ENCODE results near the gene LRRC74B. TPM values are rescaled to one million over a fixed set of nuclear protein-coding genes. Genes with fewer than 3 reads are reported as not detected.
"Not testable (repeated sequence)": the region's sequence is repeated elsewhere in the genome, so short reads cannot be mapped to it uniquely, and the experiment has no call there.

The LRRC74B gene
- total and polyA plus RNA-seq, 2 experiments from 2014 or later: 0.12 TPM; not detected in 1

DNA sequence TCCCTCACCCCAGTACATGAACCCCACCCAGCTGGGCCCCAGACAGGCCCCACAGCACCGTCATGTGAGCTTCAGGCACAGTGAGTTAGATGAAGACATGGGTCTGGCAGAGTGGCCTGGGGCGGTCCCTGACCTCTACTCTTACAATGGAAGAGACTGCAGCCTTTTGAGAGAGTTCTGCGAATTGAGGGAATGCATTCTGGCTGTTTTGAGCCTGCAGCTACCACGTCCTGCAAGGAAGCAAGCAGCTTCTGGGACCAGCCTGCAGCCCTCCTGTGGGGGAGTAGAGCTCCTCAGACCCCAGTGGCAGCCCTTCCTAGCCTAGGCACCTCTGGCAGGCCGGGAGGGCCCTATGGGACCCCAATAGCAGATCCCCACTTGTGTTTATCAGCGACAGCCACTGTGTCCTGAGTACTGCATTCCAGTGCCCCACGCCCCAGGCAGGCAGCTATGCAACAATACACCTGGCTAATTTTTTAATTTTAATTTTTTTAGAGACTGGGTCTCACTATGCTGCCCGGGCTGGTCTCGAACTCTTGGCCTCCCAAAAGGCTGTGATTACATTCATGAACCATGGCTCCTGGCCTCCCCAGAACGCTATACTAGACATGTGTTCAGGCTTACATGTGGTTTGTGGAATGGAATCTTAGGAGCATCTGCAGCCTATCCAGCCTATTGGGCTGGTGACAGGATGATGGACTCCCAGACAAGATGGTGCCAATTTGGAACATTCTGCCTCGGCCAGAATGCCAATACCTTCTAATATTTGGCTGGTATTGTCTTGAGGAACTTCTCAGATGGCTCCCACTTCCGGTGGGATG lies 12.7 kb upstream of the LRRC74B start:
- TF ChIP-seq, protein P1, sequence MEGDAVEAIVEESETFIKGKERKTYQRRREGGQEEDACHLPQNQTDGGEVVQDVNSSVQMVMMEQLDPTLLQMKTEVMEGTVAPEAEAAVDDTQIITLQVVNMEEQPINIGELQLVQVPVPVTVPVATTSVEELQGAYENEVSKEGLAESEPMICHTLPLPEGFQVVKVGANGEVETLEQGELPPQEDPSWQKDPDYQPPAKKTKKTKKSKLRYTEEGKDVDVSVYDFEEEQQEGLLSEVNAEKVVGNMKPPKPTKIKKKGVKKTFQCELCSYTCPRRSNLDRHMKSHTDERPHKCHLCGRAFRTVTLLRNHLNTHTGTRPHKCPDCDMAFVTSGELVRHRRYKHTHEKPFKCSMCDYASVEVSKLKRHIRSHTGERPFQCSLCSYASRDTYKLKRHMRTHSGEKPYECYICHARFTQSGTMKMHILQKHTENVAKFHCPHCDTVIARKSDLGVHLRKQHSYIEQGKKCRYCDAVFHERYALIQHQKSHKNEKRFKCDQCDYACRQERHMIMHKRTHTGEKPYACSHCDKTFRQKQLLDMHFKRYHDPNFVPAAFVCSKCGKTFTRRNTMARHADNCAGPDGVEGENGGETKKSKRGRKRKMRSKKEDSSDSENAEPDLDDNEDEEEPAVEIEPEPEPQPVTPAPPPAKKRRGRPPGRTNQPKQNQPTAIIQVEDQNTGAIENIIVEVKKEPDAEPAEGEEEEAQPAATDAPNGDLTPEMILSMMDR (IDR thresholded peaks at IDR 0.05; ENCODE audit: low read depth, low read length): no peak
- no peak overlapping the region for H3K4me3 ChIP-seq
- no peaks in the 10 kb centered on the region for H3K9me3 ChIP-seq (ENCODE audit: low read depth)
- H3K4me1 ChIP-seq (ENCODE audit: low read depth): peaks cover 8% of the 10 kb centered on the region
- DNase-seq (ENCODE audit: low read depth in 1 of 2, low spot score in 1 of 2): no peak
- H3K27ac ChIP-seq: no peak overlapping the region
- H3K36me3 ChIP-seq: no peaks in the 10 kb centered on the region
- H3K27me3 ChIP-seq: peaks cover 23% of the 10 kb centered on the region

DNA sequence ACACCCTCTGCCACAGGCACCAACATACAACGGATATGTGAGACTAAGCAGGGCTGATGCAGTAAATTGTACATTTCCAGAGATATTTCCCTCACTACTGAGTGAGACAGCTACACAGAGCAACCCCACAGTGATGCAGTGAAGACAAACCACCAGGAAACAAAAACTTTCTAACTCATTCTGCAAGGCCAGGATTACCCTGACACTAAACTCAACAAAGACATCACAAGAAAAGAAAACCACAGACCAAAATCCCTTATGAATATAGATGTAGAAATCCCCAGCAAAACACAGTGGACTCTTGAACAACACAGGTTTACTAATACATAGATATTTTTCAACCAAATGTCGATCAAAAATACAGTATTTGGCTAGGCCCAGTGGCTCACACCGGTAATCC lies 11.9 kb upstream of the LRRC74B start:
- Histone ChIP-seq H3K9me3 (ENCODE audit: low read depth) (no peaks in the 10 kb centered on the region), H3K4me1 (ENCODE audit: low read depth) (peaks cover 8% of the 10 kb centered on the region), H3K27ac (no peak overlapping the region), H3K27me3 (peaks cover 23% of the 10 kb centered on the region), H3K4me3 (no peak overlapping the region), H3K36me3 (no peaks in the 10 kb centered on the region)
- TF ChIP-seq, protein P1 (IDR thresholded peaks at IDR 0.05; ENCODE audit: low read depth, low read length): no peak
- DNase-seq (ENCODE audit: low read depth in 1 of 2, low spot score in 1 of 2): no peak

DNA sequence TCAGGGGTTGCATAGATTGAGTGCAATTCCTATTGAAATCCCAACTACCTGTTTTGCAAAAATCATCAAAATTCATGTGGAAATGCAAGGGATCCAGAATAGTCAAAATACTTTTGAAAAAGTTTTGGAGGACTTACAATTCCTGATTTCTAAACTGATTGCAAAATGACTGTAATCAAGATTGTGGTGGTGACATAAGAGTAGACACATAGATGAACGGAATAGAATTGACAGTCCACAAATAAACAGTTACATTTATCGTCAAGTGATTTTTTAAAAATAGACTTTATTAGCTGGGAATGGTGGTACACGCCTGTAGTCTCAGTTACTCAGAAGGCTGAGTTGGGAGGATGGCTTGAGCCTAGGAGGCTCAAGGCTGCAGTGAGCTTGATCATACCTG lies 10.8 kb upstream of the LRRC74B start:
- Histone ChIP-seq H3K9me3 (ENCODE audit: low read depth) (no peaks in the 10 kb centered on the region), H3K27me3 (peaks cover 23% of the 10 kb centered on the region)
- no peak for DNase-seq (ENCODE audit: low read depth in 1 of 2, low spot score in 1 of 2)

DNA sequence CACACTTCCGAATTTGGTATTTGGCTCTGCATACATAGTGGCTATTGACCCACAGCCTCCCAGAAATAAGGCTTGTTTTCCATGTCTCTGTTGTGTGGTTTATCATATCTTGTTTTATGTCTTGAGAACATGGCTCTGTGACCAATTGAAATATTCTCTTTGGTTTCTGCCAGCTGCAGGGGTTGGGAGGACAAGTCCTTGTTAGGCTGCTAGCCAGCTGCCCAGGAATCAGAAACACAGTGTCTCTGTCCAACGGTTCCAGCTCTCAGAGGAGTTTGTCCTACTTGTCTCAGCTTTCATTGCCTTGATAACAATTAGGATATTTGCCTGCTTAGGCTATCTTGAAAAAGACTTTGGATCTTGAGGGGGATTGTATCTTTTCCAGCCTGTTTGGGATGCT lies 7.3 kb upstream of the LRRC74B start:
- no peak overlapping the region for H3K4me3 ChIP-seq
- DNase-seq (ENCODE audit: low read depth in 1 of 2, low spot score in 1 of 2): peak; percentile 58 to 76
- TF ChIP-seq, protein P1 (IDR thresholded peaks at IDR 0.05; ENCODE audit: low read depth, low read length): no peak
- no peaks in the 10 kb centered on the region for H3K4me1 ChIP-seq (ENCODE audit: low read depth)
- peaks cover 3% of the 10 kb centered on the region for H3K27me3 ChIP-seq
- H3K27ac ChIP-seq: peak overlapping the region; percentile 11
- H3K9me3 ChIP-seq (ENCODE audit: low read depth): no peaks in the 10 kb centered on the region
- H3K36me3 ChIP-seq: no peaks in the 10 kb centered on the region

More for the DNA sequence above, 10.8 kb upstream of the LRRC74B start:
- Histone ChIP-seq H3K27ac (no peak overlapping the region), H3K36me3 (no peaks in the 10 kb centered on the region), H3K4me3 (no peak overlapping the region), H3K4me1 (ENCODE audit: low read depth) (peaks cover 8% of the 10 kb centered on the region)
- TF ChIP-seq, protein P1 (IDR thresholded peaks at IDR 0.05; ENCODE audit: low read depth, low read length): no peak

DNA sequence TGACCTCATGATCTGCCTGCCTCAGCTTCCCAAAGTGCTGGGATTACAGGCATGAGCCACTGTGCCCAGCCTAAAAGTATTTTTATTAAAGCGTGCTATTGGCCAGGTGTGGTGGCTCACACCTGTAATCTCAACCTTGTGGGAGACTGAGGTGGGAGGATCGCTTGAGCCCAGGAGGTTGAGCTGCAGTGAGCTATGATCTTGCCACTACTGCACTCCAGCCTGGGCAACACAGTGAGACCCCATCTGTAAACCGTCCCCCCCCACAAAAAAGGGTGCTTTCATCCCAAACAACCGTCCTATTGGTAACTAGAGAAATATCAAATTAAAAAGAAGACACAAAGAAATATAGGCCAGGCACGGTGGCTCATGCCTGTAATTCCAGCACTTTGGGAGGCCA lies 6.6 kb upstream of the LRRC74B start:
- not testable (repeated sequence) for H3K27ac ChIP-seq; H3K4me1 ChIP-seq (ENCODE audit: low read depth); H3K27me3 ChIP-seq; H3K4me3 ChIP-seq; DNase-seq (ENCODE audit: low read depth in 1 of 2, low spot score in 1 of 2); H3K9me3 ChIP-seq (ENCODE audit: low read depth); H3K36me3 ChIP-seq

DNA sequence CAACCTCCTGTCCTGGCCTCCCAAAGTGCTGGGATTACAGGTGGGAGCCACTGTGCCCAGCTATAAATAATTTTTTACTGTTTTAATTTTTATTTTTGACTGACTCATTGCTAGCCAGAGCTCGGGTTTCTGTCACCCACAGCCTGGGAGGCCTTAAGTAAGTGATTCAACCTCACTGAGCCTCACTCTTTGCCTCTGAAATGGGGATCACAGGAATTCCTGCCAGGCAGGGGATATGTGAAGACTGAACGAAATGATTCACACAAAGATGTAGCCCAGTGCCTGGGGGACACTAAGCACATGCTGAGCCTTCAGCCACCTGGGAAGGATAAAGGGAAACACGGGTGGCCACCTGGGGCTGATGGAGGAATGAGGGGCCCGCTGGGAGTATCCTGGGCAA lies 3.8 kb upstream of the LRRC74B start:
- TF ChIP-seq, protein P1 (IDR thresholded peaks at IDR 0.05; ENCODE audit: low read depth, low read length): no peak
- Histone ChIP-seq H3K36me3 (no peaks in the 10 kb centered on the region), H3K27ac (no peak overlapping the region), H3K27me3 (no peaks in the 10 kb centered on the region), H3K9me3 (ENCODE audit: low read depth) (no peaks in the 10 kb centered on the region), H3K4me1 (ENCODE audit: low read depth) (no peaks in the 10 kb centered on the region), H3K4me3 (no peak overlapping the region)
- DNase-seq (ENCODE audit: low read depth in 1 of 2, low spot score in 1 of 2): no peak
